T-helper 2 cell treated with Interferon-gamma antibody and Interleukin-4, amounts not matched to agents 100 ng/mL and 5 ng/mL, for 36 hours (primary cell): ENCODE data around the gene RELA. TPM values are rescaled to one million over a fixed set of nuclear protein-coding genes. Genes with fewer than 3 reads are reported as not detected.

ENCODE experiments used
- intact Hi-C: fragments of 100-400 bp; cut with micrococcal nuclease; formaldehyde crosslinking; loops from one replicate; pipeline ENCODE4 v1.15.1; 2023
- total RNA-seq: library from RNA; stranded (reverse); gene quantifications from 2 replicates; pipeline ENCODE4 v1.2.3, GENCODE V29; 2022

RELA gene
- total RNA-seq, 1 donor from 2014 or later: 86.1 TPM

DNA sequence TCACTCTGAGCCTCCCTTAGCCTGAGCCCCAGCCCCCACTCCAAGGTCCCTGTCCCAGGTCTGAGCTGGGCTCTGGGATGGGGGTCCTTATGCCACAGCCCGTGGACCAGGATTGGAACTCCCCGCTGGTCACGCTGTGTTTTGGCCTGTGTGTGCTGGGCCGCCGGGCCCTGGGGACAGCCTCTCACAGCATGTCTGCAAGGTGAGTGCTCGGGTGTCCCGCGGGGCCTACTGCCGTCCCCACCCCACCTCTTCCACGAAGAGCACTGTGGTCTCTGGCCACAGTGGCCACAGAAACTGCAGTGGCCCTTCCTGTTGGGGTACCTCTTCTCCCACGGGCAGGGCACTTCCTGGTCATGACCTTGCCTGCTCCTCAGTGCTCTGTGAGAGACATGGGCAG, 28.3 kb downstream of the RELA start:
- intact Hi-C loops: no loop called here

- intact Hi-C loops: no loop called here
Measured at GRCh38 chr11:65634109-65634436, 28.6 kb downstream of the RELA start.

DNA sequence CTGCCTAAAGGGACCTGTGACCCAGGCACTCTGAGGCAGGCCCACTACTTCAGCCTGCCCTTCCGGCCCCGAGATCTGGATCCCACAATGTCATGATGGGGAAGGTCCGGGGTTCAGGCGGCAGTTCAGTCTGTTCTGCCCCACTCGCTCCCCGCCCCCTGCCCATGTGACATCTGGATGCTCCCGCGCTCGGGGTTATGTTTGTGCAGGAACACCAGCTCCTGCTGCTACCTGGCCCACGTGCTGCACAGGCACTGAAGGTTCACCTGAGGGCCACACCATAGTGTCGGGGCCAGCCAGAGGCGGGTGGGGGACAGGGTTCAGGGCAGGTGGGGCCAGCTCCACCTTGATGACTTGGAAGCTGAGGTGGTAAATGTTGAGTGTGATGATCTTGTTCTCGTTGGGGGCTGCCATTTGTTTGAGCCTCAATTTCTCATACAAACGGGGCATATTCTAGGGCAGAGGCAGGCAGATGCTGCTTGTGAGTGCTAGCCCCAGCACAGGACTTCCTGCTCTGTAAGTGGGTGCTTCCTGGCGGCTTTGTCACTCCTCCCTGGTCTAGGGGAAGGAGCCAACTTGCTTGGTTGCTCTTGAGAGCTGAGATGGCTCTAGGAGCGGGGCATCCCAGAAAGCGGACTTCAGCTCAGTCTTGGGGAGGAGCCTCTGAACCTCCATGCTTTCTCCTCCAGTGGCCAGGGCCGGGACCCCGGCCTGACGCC, 29.2 kb downstream of the RELA start:
- intact Hi-C loops: no loop called here

DNA sequence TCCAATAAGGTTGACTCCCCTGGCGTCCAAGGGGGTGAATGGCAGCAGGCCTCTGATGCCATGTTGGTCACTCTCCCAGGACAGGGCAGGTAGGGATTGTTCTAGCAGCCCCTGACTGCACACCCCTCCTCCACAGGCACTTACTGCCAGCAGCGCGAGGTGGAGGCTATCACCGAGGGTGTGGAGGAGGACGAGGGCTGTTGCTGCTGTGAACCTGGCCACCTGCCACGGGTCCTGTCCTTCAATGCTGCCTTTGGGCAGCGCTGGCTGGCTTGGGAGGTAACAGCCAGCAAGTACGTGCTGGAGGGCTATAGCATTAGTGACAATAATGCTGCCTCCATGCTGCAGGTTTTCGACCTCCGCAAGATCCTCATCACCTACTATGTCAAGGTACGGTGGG, 32.5 kb downstream of the RELA start:
- intact Hi-C loops: no loop called here

- intact Hi-C loops: no loop called here
Measured at GRCh38 chr11:65629579-65629978, 33.1 kb downstream of the RELA start.

DNA sequence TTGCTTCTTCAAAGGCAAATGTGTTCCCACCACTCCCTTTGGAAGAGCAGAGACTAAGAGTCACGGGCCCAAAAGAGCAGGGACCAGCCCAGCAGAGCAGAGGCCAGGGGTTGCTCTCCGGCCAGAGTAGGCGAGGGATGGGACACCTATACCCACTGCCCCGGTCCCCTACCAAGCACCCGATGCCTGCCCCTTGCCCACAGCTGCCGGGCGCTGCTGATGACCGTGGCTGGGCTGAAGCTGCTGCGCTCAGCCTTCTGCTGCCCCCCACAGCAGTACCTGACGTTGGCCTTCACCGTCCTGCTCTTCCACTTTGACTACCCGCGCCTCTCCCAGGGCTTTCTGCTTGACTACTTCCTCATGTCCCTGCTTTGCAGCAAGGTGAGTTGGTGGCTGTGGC, 35.5 kb downstream of the RELA start:
- intact Hi-C loops: no loop called here

- intact Hi-C loops: no loop called here
Measured at GRCh38 chr11:65625628-65626342, 36.9 kb downstream of the RELA start.

GRCh38 chr11:65624931-65625627, 37.6 kb downstream of the RELA start:
- intact Hi-C loops: no loop called here

- intact Hi-C loops: no loop called here
Measured at GRCh38 chr11:65623852-65624616, 38.7 kb downstream of the RELA start.

GRCh38 chr11:65623177-65623576, 39.5 kb downstream of the RELA start:
- intact Hi-C loops: no loop called here

DNA sequence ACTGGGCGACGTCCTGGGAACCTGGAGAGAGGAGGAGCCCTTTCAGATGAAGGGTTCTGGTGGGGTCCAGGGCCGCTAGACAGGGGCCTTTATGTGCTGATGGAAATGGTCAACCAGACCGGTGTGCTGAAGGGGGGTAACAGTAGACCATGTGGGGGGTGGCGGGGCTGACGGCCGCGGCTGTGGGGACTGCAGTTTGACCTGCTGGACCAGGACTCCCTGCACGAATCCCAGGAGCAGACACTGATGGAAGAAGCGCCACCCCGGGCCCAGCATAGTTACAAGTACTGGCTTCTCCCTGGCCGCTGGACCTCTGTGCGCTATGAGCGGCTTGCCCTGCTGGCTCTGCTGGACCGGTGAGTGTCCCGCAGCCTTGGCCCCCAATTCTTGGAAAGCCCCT, 40.7 kb downstream of the RELA start:
- intact Hi-C loops: no loop called here

GRCh38 chr11:65621460-65621859, 41.3 kb downstream of the RELA start:
- intact Hi-C loops: no loop called here

DNA sequence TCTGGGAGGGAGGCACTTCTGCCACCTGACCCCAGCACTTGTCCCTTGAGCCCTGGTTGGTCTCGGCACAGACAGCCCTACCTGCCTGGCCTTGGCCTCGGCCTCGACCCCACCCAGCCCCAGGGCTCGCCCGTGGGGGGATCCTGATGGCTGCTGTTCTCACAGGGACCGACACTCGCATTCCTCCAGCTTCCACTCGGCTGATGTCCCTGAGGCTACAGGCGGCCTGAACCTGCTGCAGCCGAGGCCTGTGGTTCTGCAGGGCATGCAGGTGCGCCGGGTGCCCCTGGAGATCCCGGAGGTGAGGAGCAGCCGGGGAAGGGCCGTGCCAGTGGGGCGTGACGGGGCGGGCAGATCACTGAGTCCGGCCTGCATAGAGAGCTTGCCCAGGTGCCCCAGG, 42.0 kb downstream of the RELA start:
- intact Hi-C loops: no loop called here

DNA sequence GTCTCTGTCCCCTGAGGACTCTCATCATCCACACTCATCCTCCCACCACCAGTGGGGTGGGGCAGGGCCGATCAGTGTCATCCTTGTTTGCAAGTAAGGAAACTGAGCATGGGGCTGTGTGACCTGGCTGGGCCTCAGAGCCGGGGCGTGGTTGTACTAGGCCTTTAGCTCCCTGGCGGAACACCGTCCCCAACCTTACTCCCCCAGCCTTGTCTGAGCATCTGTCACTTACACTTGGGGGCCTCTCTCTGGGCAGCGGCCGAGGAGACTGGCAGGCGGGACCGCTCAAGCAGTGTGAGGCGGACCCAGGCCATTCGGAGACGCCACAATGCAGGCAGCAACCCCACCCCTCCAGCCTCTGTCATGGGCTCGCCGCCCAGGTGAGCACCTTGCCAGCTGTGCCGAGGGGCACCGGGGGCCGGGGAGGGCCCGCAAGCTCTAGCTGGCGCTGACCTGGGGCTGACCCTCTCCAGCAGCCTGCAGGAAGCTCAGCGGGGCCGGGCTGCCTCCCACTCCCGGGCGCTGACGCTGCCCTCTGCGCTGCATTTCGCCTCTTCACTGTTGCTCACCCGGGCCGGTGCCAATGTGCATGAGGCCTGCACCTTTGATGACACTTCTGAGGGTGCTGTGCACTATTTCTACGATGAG, 43.3 kb downstream of the RELA start:
- intact Hi-C loops: loop anchor here (5.0 to 10.0 kb wide), 2 partner anchors 355 to 863 kb away; partner anchors contain the start of genes DPP3 and POLA2

GRCh38 chr11:65618763-65619162, 44.0 kb downstream of the RELA start:
- intact Hi-C loops: loop anchor here (5.0 to 10.0 kb wide), 2 partner anchors 354 to 864 kb away; partner anchors contain the start of genes DPP3 and POLA2

GRCh38 chr11:65617990-65618751, 44.5 kb downstream of the RELA start:
- intact Hi-C loops: loop anchor here (5.0 to 10.0 kb wide), 2 partner anchors 353 to 864 kb away; partner anchors contain the start of genes DPP3 and POLA2

DNA sequence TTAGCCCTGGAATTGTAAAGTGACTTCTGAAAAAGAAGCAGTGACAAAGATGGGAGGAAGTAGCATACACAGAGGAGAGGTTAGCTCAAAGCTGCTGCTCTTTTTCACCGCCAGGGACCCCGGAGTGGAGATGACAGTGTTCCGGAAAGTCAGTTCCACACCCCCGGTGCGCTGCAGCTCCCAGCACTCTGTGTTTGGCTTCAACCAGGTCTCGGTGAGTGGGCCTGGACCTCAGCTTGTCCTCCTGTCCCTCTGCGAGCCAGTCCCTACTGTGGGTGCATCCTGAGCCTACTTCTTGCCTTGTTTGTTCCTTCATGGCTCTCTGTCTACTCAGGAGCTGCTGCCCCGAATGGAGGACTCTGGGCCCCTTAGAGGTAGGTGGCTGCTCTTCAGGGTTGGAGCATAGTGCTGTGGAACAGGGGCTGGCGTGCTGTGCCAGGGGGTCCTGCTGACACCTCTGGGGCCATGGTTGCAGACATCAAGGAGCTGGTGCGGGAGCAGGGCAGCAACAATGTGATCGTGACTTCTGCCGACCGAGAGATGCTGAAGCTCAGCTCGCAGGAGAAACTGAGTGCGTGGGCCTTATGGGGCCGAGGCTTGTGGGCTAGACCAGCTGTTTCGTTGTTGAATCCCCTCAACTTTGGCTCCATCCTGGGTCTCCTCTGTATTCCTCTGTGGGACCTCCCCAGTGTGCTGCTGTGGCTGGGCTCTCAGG, 45.4 kb downstream of the RELA start:
- intact Hi-C loops: loop anchor here (5.0 to 10.0 kb wide), 2 partner anchors 352 to 865 kb away; partner anchors contain the start of genes DPP3 and POLA2

GRCh38 chr11:65616575-65617001, 46.1 kb downstream of the RELA start:
- intact Hi-C loops: loop anchor here (5.0 to 10.0 kb wide), 2 partner anchors 352 to 866 kb away; partner anchors contain the start of genes DPP3 and POLA2

DNA sequence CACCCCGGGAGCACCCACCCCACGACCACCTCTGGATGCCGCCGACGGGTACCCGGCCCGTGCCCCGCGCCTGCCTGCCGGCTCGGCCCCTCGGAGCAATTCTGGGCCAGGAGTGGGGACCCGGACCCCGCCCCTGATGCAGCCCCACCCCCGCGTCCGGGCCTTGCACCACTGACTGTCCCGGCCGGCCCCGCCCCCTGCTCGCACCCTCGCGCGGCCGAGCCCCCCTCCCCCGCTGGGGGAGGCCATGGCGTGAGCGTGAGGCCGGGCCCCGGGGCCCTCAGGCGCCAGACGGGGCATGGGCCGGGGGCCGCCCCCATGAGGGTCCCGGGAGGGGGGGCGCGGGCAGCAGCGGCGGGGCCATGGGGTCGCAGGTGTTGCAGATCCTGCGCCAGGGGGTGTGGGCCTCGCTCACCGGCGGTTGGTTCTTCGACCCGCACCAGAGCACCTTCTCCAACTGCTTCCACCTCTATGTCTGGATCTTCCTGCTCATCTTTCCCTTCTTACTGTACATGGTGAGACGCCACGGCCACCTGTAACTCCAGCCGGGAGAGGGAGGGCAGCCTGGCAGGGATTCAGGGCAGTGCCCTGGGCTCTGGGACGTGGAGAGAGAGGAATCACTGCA, 46.7 kb downstream of the RELA start:
- intact Hi-C loops: loop anchor here (1.0 to 10.0 kb wide), 10 partner anchors 22 to 866 kb away; partner anchors contain the start of genes BANF1, C11orf68, DPP3 and DRAP1
